Measurements from ENCODE around the gene KCNIP4. TPM values are rescaled to one million over a fixed set of nuclear protein-coding genes. Genes with fewer than 3 reads are reported as not detected.
A peak's percentile ranks its signal among the peaks of the same experiment; 100 is the strongest.

The KCNIP4 gene
- polyA plus RNA-seq, 5 donors: 2.2 to 5.2 (median 4.9) TPM

DNA sequence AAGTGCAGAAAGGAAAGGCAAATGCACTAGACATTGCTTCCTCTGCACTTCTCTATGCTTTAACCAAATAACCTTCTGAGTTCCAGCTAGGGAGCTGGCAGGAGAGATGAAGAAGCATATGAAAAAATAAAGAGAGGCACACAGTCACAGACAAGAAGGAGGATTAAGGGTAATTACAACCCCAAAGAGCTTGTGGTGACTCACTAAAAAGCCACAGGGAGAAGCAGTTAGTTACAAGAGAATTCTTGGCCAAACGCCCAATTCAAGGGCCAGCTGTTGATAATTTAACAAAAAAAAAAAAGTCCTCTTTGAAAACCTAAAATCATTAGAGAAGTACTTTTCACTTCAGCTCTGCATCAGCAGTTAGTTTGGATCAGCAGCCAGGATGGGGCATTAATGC is 478.0 kb downstream of the KCNIP4 start:
- DNase-seq: peak in 1 of 2 donors; percentile 11

DNA sequence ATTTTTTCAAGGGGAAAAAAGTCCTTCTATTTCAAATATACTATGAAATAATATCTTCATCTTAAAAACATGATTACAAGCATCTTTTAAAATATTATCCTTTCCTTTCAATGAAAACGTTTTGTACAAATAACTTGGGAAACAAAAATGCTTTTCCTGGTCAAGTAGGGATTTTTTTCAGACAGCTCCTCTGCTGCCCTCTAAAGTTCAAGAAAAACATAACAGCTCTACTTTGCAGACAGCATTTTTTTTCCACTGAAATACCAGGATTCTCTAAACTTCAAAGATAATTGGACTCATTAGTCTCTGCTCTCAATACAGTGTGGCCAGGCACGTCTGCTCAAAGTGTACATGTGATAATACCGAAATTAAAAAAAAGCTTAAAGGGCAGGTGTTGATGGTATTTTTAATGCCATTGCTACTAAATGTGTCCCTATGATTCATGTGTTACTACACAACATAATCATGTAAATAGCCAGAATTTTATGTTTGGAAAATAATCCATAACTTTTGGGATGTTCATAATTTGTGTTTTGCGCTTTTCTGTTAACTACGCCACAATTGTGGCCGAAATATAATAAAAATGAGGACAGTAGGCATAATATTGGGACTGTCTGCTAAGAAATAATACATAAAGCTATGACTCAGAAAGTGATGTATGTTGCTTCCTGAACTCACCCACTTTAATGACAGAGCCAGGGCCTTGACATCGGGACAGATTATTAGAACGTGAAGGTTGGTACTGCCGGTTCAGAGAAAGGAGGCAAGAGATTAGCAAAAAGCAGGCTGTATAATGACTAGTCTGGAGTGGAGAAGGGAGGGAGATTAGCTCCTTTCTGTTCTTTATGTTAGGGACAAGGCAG is 478.9 kb downstream of the KCNIP4 start:
- DNase-seq: peak in 1 of 2 donors; percentile 6

DNA sequence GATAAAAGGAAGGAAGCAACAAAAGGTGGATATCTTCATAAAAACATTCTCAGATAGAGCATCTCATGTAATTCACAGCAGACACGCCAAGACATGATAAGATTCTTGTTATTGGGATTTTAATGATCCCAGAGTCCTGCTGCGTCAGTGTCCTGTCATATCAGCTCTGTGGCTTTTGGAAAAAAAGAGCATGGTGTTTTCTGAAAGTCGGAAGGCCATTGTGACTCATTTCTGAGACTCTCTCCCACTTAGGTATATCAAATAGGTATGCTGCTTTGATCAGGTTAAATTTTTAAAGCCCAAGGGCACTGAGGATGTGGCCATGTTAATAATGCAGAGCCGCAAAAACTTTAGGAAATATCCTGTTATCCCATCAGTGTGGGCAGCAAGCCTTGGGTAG is 481.0 kb downstream of the KCNIP4 start:
- no peak for DNase-seq

DNA sequence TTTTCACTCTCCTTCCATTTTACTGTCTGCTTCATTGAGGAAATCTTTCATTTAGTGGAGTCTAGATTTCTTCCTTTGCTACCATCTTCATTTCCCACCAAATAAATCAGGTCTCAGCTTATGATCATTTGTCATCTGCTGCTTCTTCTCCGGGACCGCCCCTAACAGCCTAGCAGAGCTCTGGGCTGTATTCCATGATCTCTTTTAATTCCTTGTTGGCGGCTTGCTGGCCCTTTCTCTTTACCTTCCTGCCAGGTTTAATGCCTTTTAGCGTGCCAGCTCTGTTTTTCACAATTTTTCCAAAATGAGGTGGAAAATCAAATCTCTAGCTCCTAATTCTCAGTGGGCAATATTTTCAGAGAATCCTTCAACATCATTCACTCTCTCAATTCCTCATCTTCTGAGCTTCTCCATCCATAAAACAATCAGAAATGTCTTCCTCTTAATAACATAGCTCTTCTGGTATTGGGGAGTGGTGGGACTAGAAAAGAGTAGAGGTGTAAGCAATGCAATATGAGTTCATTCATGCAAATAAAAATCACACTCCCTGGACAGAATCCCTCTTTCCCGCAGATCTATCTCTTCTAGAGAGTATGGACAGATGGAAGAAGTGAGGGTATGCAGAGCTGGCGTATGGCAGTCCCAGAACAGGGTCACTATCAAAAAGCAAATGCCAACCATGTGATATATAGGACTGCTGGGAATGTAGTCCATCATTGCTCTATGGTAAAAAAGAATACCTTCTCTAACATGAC is 491.3 kb downstream of the KCNIP4 start:
- no peak for DNase-seq

DNA sequence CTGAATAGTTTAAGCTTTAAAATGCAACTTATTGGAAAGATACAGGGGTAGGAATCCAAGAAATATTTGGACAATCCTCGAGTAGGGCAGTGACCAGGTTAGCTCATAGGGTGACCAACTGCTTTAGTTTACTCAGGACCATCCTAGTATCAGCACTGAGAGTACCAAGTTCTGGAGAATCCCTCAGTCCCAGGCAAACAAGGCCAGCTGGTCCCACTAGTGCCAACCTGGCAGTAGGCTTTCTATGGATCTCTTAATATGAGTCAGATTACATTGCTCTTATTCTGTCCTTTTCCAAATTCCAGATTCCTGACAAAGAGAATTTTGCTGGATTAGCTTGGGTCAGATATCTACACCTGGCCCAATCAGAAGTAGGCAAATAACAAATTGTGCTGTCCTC is 493.7 kb downstream of the KCNIP4 start:
- no peak for DNase-seq

DNA sequence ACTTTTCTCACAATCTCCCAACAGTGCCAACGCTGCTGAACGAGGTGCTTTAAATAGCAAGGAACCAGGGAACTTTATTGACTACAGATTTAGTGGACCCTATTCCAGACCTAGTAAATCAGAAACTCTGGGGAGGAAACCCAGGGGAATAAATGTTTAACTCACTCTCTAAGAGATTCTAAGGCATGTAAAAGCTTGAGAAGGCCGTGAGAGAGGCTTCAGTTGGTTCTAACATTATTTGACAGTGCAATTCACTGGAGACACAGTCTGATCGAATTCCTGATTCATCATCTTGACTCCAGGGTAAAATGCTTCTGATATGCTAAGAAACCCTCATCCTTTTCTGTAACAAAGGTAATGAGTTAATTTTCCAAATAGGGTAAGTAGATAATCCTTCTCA is 494.4 kb downstream of the KCNIP4 start:
- no peak for DNase-seq

DNA sequence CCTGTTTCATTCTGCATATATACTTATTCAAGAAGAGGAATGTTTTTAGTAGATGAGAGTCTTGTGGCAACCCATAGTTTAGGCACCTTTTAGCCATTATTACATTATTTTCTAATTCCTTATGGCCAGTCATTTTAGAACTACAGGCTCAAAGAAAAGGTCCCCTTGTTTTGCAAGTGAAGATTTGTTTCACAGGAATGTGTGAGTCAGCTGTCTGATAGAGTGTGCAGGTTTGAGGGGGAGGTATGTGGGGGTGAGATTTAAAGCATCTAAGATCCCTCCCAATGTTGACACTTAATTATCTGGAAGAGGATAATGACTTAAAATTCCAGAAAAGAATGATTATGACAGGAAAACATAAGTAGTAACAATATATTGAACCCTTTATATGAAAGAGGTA is 495.6 kb downstream of the KCNIP4 start:
- DNase-seq: no peak

DNA sequence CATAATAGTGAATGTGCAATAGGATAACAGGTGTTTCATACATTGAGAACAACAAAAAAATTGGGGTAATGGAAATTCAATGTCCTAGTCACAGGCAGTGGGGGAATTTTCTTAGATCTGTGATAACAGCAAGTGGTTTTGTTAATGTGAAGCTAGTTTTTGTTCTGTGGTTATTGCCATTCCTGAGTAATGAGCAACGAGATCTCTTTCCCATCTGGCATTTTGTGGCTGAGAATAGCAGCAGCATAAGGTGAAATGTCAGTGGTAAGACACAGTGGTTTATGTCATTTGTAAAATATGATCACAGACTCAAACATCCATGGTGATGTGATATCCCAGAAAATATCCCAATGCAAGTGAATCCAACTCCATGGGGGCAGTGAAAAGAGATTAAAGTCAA is 497.5 kb downstream of the KCNIP4 start:
- DNase-seq: no peak

DNA sequence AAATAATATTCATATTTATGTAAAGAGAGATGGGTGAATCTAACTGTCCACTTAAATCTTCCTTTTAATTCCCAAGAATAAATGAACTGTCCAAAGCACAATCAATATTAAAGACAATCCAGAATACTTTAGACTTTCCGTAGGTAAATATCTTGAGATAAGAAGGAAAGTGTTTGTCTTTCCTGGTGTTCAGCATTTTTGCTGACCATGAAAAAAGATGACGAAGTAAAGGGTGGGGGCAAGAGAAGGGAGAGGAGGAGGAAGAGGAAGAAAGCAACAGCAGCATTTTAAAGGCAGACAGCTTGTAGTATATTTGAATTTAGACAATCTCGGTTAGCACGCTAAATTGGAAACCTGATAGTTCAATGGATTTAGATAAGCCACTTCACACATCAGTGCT is 498.2 kb downstream of the KCNIP4 start:
- DNase-seq: no peak

DNA sequence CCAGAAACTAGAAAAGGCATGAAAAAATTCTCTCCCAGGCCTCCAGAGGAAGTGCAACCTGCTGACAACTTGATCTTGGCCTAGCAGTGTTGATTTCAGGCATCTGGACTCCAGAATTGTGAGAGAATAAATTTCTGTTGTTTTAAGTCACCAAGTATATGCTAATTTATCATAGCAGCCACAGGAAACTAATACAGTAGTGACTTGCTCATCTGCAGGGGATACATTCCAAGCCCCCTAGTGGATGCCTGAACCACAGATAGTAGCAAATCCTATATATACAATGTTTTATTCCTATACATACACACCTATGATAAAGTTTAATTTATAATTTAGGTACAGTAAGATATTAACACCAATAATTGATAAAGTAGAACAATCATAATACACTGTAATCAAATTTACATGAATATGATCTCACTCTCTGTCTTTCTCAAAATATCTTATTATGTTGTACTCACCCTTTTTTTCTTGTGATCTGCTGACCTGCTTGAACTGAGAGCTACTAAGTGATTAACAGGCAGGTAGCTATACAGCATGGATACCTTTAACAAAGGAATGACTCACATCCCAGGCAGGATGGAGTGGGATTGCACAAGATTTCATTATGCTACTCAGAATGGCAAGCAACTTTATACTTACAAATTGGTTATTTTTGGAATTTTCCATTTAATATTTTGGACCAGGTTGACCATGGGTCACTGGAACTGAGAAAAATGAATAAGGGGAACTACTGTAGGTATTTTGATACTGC is 501.1 kb downstream of the KCNIP4 start:
- DNase-seq: no peak

DNA sequence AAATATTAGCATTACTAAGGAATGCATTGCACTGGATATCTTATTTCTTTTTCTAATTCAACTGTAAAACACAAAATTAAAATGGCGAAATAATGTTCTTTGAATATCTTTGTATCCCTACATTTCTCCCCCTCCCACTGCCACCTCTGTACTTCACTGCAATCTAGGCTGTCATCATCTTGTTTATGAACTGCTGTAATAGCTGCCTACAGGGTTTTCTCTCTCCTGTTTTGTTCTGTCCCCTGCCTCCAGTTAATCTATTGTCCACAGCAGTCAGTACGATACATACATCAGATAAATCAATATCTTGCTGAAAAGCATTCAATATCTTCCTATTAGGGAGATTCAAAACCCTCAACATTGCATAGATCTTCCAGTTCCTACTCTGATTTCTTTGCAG is 528.4 kb downstream of the KCNIP4 start:
- DNase-seq: no peak

DNA sequence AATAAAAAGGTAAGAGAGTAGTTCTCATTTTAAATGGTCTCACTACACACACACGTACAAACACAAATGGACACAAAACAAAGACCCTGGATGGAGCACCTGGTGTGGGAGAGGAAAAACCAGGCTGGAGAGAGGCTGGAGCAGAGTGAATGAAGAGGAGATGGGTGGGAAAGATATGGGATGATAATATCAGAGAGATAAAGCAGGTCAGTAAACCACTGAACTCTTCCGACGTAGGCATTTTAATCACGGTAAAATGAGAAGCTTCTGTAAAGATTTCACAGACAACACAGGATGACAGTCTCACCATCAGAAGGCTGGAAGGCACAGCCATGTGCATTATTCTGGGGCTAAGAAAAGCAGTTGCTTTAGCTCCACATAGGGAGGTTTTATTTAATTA is 532.8 kb downstream of the KCNIP4 start:
- no peak for DNase-seq

DNA sequence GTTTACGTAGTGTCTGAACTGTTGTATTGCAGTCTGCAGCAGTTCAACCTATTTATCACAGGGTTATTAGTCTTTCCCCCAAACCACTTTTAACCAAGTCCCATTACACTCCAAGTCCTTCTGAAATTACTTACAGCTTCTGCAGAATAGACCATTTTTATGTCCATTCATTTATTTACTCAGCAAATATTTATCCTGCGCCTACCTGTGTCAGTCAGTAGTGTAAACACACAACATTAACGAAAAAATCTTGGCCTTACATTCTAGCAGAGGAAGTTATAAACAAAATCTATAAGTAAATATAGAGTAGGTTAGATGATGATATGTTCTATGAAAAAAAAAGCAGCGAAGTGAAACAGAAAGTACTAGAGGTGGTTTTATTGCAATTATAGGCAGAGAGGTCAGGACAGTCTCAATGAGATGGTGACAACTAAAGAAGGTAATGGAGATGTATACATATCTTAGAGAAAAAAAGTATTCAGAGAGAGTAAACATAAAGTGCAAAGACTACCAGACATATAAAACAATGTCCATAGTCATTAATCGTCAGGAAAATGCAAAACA is 534.7 kb downstream of the KCNIP4 start:
- DNase-seq: no peak

DNA sequence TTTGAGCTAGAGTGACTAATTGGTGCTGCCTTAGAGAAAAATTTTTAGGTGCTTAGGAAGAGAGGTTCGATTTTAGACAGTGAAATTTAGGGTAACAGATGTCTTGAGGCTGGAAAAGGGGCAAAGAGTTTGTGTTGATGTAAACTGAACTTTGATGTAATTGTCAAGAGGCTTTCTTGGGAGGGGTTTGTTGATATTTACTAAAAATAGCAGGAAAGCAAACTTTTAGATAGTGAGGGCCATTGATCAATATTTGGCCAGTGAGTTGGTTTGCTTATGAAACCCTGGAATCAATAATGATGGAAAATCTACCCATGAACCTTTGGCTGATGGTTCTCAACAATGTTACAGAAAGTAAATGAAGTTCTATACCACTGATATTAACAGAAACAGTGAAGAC is 537.5 kb downstream of the KCNIP4 start:
- DNase-seq: no peak

DNA sequence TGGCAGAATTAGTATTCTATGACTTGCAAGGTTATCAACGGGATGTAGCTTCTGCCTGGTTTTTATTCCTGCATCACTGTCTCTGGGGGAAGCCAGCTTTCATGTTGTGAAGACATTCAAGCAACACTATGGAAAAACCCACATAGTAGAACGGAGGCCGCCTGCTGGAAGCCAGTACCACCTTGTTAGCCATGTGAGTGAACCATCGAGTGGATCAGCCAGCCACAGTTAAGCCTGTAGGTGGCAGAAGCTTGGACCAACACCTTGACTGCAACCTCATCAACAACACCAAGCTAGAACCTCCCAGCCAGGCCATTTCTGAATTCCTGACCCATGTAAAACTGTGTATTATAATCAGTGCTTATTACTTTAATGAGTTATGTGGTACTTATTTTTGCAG is 538.2 kb downstream of the KCNIP4 start:
- DNase-seq: no peak

DNA sequence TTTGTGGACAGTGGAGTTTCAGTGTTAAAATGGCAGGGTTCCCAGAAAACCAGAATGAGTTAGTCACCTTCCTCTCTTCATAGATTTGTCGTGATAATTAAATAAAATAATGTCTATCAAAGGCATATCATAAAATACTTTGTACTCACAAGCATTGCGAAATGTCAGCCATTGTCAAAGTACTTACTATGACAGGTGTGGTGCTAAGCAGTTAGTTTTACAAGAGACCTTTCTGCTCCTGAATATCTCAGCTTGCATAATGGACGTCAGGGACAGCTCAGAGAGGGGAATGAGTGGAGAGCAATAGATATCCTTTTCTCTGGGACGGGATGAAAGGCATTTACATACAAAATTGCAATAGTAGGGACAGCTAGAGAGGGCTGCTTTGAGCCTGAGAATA is 560.9 kb downstream of the KCNIP4 start:
- DNase-seq: no peak

DNA sequence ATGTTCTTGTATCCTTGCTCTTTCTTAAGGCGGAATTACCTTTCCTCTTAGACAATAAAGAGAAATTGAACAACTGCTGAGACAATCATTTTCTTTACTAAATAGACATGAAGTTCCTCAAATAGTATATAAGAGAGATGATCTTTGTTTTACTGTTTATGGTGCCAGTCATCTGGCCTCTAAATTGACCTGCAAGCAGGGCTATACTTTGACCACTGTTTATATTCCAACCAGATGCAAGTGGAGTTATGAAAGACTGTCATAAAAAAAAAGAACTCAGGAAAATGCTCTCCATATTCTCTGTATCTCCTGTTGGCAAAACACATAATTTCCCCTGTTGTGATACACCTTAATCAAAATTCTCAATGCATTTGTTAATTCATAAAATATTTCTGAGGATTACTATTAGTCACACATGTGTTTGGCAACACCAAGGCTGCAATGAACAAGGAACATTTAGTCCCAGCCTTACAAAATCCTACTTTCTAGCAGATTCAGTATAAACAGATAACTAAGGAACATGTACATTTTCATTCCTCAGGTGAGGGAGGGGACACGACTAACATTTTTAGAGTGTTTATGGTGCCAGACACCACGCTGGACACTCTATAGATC is 562.3 kb downstream of the KCNIP4 start:
- DNase-seq: no peak

DNA sequence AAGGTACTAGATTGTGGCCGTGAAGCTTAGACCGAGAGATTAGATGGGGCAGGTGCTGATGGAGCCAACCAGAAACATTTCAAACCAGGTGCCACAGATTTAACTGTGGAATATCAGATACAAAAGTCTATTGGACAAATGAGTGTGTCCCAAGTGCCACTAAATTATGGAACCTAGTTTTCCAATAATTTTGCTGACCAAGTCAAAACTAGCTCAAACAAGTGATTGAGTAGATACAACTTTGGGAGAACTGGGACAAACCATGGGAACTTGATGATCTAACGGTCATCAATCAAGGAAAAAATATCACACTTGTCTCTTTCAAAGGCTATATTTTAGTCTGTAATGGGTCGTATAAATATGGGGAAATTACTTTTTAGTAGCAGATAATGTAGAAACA is 562.9 kb downstream of the KCNIP4 start:
- no peak for DNase-seq

DNA sequence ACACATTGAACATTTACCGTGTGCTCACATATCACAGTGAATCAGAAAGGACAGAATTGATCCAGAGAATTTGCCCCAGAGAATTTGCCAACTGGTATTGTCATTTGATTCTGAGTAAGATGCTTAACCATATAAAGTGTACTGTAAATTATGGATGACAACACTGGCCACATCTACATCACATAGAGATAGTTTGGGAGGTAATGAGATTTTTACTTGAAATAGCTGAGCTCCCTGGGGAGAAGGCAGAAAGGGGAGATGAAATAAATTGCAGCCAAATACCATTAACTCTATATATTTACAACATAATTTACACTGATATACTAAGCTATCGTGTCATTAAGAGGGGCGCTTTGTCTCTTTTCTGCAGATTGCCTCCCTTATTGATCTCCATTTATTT is 564.0 kb downstream of the KCNIP4 start:
- DNase-seq: no peak

DNA sequence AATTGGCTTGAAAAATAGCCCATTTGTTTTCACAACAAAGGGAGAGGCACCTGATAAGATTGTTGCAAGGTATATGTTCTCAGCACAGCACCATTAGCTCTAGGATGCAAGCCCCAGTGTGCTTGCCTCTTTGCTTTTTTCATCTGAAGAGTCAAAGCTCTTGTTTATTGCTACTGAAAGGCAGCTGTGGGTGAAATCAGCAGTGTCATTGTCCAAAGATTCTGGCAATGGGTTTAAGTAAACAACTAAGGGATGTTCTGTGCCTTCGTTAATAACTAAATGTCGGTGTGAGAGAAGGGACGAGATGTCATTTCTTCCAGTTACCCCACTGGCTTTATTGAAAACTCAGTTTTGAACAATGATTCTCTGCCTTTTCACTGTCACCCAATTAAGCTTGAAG is 567.7 kb downstream of the KCNIP4 start:
- no peak for DNase-seq

DNA sequence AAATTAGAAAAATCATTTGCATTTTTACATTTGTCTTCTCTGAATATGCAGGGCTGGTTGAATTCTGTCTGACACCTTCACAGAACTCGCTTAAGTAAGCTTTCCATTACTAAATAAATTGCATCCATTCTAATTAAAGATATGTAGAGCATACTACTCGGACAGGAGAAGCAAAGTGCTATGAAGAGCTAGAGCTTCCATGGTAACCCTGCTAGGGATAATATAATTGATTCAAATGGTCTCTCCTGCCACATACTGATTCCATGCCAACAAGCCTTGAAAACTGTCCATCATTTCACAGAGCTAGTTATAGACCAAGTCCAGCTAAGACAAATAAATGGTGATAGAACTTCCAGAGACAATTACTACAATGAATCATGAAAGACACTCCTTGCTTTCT is 571.5 kb downstream of the KCNIP4 start:
- DNase-seq: no peak

DNA sequence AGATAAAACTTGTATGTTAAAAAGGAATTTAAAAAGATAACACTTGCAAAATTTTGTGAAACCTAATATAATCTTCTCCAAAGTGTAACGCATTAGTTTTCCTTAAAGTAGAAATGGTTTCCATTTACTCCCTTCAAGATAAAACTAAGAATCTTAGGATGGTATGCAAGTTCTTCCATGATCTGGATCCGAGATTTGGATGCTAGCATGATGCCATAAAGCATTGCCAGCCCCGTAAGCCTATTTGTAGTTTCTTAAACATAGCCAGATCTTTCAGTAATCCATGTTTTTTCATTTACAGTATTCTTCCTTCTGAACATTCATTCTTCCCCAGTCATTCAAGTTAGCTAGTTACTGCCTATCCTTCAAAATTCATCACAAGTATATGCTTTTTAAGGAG is 572.4 kb downstream of the KCNIP4 start:
- no peak for DNase-seq

All from right lung (tissue), 5 donors.